ENCODE results near the gene CMTM1.
"Not testable (repeated sequence)": the region's sequence is repeated elsewhere in the genome, so short reads cannot be mapped to it uniquely, and the experiment has no call there.

CMTM1 gene

GRCh38 chr16:66617728-66618127, 51.5 kb downstream of the CMTM1 start:
- no peak for DNase-seq

DNA sequence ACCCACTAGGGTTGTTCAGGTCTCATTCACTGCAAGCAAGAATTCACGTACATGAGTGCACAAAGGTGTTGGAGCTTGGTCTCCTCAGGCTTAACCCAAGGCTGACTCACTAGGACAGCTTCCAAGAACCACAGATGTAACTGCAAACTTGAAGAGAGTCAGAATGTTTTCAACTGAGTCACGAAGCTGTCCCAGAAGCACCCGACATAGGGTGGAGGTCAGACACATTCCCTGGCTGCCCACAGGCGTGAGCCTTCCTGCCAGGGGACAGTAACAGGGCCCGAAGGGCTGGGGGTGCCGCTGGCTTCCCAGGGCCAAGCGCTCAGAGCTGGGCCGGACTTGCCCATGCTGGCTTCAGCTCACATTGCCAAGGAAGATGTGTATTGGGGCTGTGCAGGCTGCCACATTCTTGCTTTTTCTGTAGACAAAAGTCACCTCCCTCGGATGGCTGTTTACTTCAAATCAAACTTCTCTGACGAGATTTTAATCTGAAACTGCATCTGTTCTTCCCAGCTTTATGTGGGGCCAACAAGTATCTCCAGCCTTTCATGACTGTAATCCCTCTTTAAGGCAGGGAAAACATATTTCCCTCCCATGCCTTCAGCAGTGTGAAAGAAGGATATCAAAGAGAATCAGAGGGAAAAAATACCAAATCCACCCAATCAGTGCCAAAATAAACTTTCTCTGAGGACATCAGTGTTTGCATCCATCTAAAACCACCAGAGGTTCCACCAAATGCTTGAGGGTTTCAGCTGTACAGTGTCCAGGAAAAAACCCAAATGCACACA, 52.5 kb downstream of the CMTM1 start:
- DNase-seq: no peak

GRCh38 chr16:66619534-66620428, 53.5 kb downstream of the CMTM1 start:
- no peak for DNase-seq

GRCh38 chr16:66620429-66620795, 54.2 kb downstream of the CMTM1 start:
- DNase-seq: no peak

DNA sequence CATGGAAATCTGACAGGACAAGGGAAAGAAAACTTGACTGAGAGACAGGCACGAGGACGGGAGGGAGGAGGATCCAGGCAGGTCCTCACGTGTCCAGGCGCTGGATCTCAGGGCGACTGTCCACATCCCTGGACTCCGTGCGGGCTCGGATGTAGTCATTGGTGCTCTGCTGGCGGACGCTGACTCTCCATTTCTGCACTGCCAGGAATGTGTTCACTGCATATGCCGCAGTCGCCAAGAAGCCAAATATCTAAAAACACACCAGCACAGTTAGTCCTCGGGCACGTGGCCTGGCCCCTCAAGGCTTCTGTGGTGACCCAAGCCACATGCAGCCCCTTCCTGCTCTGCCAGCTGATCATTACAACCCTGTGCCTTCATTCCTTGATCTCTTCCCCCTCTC, 55.7 kb downstream of the CMTM1 start:
- DNase-seq: no peak

- DNase-seq: no peak
Measured at GRCh38 chr16:66622863-66623262, 56.6 kb downstream of the CMTM1 start.

GRCh38 chr16:66623755-66624154, 57.5 kb downstream of the CMTM1 start:
- DNase-seq: no peak

GRCh38 chr16:66627611-66628378, 61.6 kb downstream of the CMTM1 start:
- not testable (repeated sequence) for DNase-seq
